Lung (tissue), 12 donors: ENCODE data around the gene PLA2G6. TPM values are rescaled to one million over a fixed set of nuclear protein-coding genes. Genes with fewer than 3 reads are reported as not detected.

Experiments used
- ATAC-seq: fragments of 200-7000 bp; cut with Tn5 transposase; one replicate; pipeline ENCODE4 v1.9.1; 2020; ENCODE audit warnings: moderate number of reproducible peaks; ENCODE audit not compliant: insufficient read depth, low FRiP score
- DNase-seq, 3 donors: peaks; one replicate each; pipeline ENCODE4 v3.0.0-alpha.2; 2013 to 2017
- H3K27ac ChIP-seq, 2 donors: one replicate each; pipeline ENCODE4 v1.5.1; 2013; ENCODE audit warnings: mild to moderate bottlenecking in 2 of 2, moderate library complexity in 2 of 2, control low read depth in 1 of 2, inconsistent platforms in 1 of 2, low read depth in 1 of 2, low read length in 1 of 2
- H3K27me3 ChIP-seq, 3 donors: one replicate each; pipeline ENCODE4 v1.5.1; 2013; ENCODE audit warnings: low read length in 2 of 3; ENCODE audit not compliant: control insufficient read depth in 3 of 3, insufficient read depth in 3 of 3
- H3K36me3 ChIP-seq, 4 donors: one replicate each; pipeline ENCODE4 v1.5.1; 2013; ENCODE audit warnings: low read length in 4 of 4, mild to moderate bottlenecking in 1 of 4, moderate library complexity in 1 of 4; ENCODE audit not compliant: control insufficient read depth in 4 of 4, insufficient read depth in 4 of 4
- H3K4me1 ChIP-seq, 5 donors: one replicate each; pipeline ENCODE4 v1.5.1; 2013; ENCODE audit warnings: low read length in 5 of 5, mild to moderate bottlenecking in 2 of 5, moderate library complexity in 1 of 5; ENCODE audit not compliant: control insufficient read depth in 5 of 5, insufficient read depth in 5 of 5
- H3K4me3 ChIP-seq: one replicate; pipeline ENCODE4 v1.5.1; 2013; ENCODE audit warnings: mild to moderate bottlenecking, control low read depth, moderate library complexity
- H3K9ac ChIP-seq, 2 donors: one replicate each; pipeline ENCODE4 v1.5.1; 2013; ENCODE audit warnings: low read length in 2 of 2, control low read depth in 1 of 2; ENCODE audit not compliant: insufficient read depth in 1 of 2
- H3K9me3 ChIP-seq, 4 donors: one replicate each; pipeline ENCODE4 v1.5.1; 2013; ENCODE audit warnings: low read length in 3 of 4, mild to moderate bottlenecking in 1 of 4, moderate library complexity in 1 of 4; ENCODE audit not compliant: control insufficient read depth in 4 of 4, insufficient read depth in 3 of 4
- CTCF ChIP-seq: IDR thresholded peaks from 2 replicates; pipeline ENCODE4 v1.5.1; 2012; ENCODE audit warnings: mild to moderate bottlenecking; ENCODE audit errors: control extremely low read depth, extremely low read depth
- WGBS, 2 donors: extraction: QIAGEN DNeasy Blood & Tissue Kit; methylation state at CpG; one replicate each; pipeline ENCODE4 v1.1.7; 2013; 5-methylcytosine and 5-hydroxymethylcytosine counted together
- polyA plus RNA-seq, 2 donors: library from polyadenylated mRNA; stranded (reverse); fragments of 200-250 nt; gene quantifications; one replicate each; pipeline ENCODE4 v1.2.1, GENCODE V29; 2013
- total RNA-seq, 2 donors: library from RNA; depleted of rRNA in 1 of 2; stranded (reverse); fragments of >200 nt in 1 of 2; gene quantifications; one replicate each; pipeline ENCODE4 v1.2.1, GENCODE V29; 2014 to 2021
- donor health status: control.
- donor health status: control.
- donor health status: Bipolar disorder and iron deficiency.
- donor health status: healthy.
- donor health status: DM: yes; HTN: yes; CAD: no.

The PLA2G6 gene
- total and polyA plus RNA-seq, 4 donors = 11.9 to 73.5 (median 37.3) TPM

GRCh38 chr22:38139901-38140300 lies 41.7 kb downstream of the PLA2G6 start:
- no peak overlapping the region for H3K4me3 ChIP-seq
- H3K27me3 ChIP-seq = no peaks in the 10 kb centered on the region
- H3K4me1 ChIP-seq = no peaks in the 10 kb centered on the region
- TF ChIP-seq CTCF = no peak
- 96% methylated on average over 11 of the region's 11 CpGs for WGBS, 2 donors
- DNase-seq (no peak), ATAC-seq (no peak)
- no peaks in the 10 kb centered on the region for H3K9me3 ChIP-seq
- H3K9ac ChIP-seq = no peak overlapping the region
- peaks cover 0 to 7% (median 1%) of the 10 kb centered on the region in 4 donors for H3K36me3 ChIP-seq
- H3K27ac ChIP-seq = no peak overlapping the region

DNA sequence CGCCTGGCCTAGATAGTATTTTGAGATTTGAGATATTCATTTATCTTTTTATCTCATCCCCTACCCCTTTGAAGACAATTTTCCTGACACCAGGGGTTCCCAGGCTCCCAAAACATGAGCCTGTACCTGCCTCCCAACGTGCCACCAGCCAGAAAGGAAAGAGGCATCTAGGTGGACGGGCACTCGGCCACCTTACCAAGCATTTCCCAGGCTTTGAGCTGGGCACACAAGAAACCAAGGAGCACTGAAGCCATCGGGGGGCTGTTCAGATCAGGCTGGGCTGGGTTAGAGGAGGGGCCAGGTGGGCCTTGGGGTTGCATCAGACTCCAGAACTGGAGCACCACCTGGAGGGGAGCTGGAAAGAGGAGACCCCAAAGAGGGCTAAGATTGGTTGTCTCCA lies 42.7 kb downstream of the PLA2G6 start:
- 83 to 94% methylated on average over 5 of the region's 5 CpGs for WGBS, 2 donors
- Histone ChIP-seq H3K27me3 (no peaks in the 10 kb centered on the region), H3K9ac (no peak overlapping the region), H3K4me3 (no peak overlapping the region), H3K9me3 (no peaks in the 10 kb centered on the region), H3K4me1 (no peaks in the 10 kb centered on the region), H3K36me3 (peaks cover 0 to 10% (median 1%) of the 10 kb centered on the region in 4 donors), H3K27ac (no peak overlapping the region)
- DNase-seq (no peak), ATAC-seq (no peak)
- TF ChIP-seq CTCF = no peak

DNA sequence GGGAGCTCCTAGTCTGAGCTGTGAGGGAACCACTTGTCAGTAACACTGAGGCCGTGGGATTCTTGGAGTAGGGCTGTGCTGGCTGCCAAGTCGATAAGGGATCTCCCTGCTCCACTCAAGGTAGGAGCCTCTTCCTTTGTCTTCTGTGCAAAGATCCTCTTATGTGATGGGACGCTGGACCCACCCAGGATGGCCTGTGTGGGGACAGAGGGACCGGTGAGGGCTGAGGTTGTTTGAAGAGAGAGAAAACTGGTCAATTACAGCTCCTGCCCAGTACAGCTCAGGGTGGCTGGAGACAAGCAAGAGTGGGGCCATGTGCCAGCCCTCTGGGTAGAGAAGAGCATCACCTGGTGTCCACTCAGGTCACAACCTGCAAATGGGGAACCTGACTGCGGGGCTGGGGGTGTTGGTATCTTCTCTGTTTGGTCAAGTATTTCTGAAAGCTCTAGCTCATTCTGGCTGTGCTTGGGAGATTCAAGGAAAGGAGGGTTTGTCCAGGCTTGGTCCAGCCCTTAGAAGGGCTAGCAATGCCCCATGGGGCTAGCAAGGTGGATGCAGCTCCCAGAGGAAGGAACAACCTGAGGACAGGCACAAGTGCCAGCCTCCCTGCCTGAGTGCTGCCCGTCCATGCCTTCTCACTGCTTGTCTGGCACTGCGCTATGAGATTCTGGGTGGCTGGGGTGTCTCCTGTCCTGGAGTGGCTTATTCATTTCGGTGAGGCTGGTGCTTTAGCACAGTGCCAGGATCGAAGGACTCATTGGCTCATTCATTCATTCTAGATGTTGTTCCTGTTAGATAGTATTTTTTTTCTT lies 43.5 kb downstream of the PLA2G6 start:
- WGBS, 2 donors = 96 to 97% methylated on average over 9 of the region's 9 CpGs
- no peak for ATAC-seq
- TF ChIP-seq CTCF = no peak
- Histone ChIP-seq H3K36me3 (peaks cover 0 to 10% (median 1%) of the 10 kb centered on the region in 4 donors), H3K9ac (no peak overlapping the region), H3K9me3 (no peaks in the 10 kb centered on the region), H3K27me3 (no peaks in the 10 kb centered on the region), H3K4me3 (no peak overlapping the region), H3K27ac (no peak overlapping the region), H3K4me1 (no peaks in the 10 kb centered on the region)
- no peak for DNase-seq
